Activated naive CD8-positive, alpha-beta T cell treated with anti-CD3 and anti-CD28 coated beads for 36 hours (primary cell): ENCODE results near the gene ZFAND6. TPM values are rescaled to one million over a fixed set of nuclear protein-coding genes. Genes with fewer than 3 reads are reported as not detected.

ENCODE experiments used
- total RNA-seq, 2 experiments: library from RNA; stranded (reverse); gene quantifications; one replicate each; pipeline ENCODE4 v1.2.3, GENCODE V29; 2021

ZFAND6 gene
- total RNA-seq, 2 experiments from 2014 or later: 25.5 to 28.7 TPM

Other genes with a start within 250 kb of the ZFAND6 start
- 10 to 100 TPM; 33.3 to 33.7 TPM for gene MTHFS, start 162.7 kb upstream of the ZFAND6 start, total RNA-seq
- gene BCL2A1, start 88.5 kb upstream of the ZFAND6 start, total RNA-seq: 10 to 100 TPM; 91.4 to 94.3 TPM
- gene FAH, start 93.3 kb downstream of the ZFAND6 start, total RNA-seq: 10 to 100 TPM; 45.0 to 49.0 TPM
- gene CTXND1, start 192.5 kb downstream of the ZFAND6 start, total RNA-seq: not detected